ENCODE results near the gene SCFD2.

DNA sequence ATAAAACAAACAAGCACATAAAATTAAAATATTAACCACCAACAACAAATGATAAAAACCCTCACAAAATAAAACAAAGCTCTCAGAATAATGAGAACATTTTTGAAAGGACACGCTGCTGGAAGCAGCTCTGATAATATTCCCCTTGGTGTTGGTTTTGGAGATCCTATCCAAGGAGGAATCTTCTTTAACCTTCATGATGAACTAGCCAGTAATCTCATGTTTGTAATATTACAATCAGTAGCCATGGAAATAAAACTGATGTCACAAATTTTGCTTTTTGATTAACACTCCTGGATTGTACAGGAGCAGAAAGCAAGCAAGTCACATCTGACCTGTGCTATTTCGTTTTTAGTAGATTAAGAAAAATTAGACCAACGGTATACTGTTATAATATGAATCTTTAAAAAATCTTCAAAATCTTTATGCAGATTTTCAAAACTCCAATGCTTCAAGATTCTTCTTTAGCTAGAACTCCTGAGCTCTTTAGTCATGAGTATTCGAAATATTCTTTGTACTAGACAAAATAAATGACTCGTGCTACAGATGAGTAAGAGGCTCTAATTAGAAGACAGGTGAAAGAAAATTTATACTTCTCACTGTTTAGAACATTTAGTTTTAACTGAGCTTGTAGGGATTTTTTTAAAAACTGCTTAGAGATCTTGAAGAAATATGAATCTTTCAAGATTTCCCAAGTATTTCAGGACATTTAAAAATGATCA lies 349.6 kb downstream of the SCFD2 start:
- TF ChIP-seq, protein P1, sequence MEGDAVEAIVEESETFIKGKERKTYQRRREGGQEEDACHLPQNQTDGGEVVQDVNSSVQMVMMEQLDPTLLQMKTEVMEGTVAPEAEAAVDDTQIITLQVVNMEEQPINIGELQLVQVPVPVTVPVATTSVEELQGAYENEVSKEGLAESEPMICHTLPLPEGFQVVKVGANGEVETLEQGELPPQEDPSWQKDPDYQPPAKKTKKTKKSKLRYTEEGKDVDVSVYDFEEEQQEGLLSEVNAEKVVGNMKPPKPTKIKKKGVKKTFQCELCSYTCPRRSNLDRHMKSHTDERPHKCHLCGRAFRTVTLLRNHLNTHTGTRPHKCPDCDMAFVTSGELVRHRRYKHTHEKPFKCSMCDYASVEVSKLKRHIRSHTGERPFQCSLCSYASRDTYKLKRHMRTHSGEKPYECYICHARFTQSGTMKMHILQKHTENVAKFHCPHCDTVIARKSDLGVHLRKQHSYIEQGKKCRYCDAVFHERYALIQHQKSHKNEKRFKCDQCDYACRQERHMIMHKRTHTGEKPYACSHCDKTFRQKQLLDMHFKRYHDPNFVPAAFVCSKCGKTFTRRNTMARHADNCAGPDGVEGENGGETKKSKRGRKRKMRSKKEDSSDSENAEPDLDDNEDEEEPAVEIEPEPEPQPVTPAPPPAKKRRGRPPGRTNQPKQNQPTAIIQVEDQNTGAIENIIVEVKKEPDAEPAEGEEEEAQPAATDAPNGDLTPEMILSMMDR (IDR thresholded peaks at IDR 0.05; ENCODE audit: poor library complexity, severe bottlenecking), result no peak
- TF ChIP-seq SMC3 (conservative IDR thresholded peaks at IDR 0.05; ENCODE audit: poor library complexity), result no peak
- no peak for TF ChIP-seq EP300 (conservative IDR thresholded peaks at IDR 0.05; ENCODE audit: poor library complexity, severe bottlenecking)
- no peak for TF ChIP-seq EZH2 (IDR thresholded peaks at IDR 0.05; ENCODE audit: borderline replicate concordance, insufficient read depth, low read length, poor library complexity, severe bottlenecking)
- no peak for TF ChIP-seq TAF1 (IDR thresholded peaks at IDR 0.05; ENCODE audit: low read depth)
- TF ChIP-seq POLR2AphosphoS5 (IDR thresholded peaks at IDR 0.05), result no peak
